HG03460 (cell line): ENCODE results near the gene SOX4.

ENCODE experiments used
- ATAC-seq: cut with Tn5 transposase; IDR thresholded peaks from one replicate; pipeline ENCODE4 v1.9.1; 2021; ENCODE audit not compliant: unreplicated experiment

Gene SOX4

GRCh38 chr6:21593927-21594415 lies 420 bp downstream of the SOX4 start:
- ATAC-seq, result peak; percentile 9

DNA sequence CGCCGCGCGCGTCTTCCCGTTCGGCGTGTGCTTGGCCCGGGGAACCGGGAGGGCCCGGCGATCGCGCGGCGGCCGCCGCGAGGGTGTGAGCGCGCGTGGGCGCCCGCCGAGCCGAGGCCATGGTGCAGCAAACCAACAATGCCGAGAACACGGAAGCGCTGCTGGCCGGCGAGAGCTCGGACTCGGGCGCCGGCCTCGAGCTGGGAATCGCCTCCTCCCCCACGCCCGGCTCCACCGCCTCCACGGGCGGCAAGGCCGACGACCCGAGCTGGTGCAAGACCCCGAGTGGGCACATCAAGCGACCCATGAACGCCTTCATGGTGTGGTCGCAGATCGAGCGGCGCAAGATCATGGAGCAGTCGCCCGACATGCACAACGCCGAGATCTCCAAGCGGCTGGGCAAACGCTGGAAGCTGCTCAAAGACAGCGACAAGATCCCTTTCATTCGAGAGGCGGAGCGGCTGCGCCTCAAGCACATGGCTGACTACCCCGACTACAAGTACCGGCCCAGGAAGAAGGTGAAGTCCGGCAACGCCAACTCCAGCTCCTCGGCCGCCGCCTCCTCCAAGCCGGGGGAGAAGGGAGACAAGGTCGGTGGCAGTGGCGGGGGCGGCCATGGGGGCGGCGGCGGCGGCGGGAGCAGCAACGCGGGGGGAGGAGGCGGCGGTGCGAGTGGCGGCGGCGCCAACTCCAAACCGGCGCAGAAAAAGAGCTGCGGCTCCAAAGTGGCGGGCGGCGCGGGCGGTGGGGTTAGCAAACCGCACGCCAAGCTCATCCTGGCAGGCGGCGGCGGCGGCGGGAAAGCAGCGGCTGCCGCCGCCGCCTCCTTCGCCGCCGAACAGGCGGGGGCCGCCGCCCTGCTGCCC lies 1.1 kb downstream of the SOX4 start:
- peak; percentile 21 for ATAC-seq

DNA sequence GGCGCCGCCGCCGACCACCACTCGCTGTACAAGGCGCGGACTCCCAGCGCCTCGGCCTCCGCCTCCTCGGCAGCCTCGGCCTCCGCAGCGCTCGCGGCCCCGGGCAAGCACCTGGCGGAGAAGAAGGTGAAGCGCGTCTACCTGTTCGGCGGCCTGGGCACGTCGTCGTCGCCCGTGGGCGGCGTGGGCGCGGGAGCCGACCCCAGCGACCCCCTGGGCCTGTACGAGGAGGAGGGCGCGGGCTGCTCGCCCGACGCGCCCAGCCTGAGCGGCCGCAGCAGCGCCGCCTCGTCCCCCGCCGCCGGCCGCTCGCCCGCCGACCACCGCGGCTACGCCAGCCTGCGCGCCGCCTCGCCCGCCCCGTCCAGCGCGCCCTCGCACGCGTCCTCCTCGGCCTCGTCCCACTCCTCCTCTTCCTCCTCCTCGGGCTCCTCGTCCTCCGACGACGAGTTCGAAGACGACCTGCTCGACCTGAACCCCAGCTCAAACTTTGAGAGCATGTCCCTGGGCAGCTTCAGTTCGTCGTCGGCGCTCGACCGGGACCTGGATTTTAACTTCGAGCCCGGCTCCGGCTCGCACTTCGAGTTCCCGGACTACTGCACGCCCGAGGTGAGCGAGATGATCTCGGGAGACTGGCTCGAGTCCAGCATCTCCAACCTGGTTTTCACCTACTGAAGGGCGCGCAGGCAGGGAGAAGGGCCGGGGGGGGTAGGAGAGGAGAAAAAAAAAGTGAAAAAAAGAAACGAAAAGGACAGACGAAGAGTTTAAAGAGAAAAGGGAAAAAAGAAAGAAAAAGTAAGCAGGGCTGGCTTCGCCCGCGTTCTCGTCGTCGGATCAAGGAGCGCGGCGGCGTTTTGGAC lies 2.0 kb downstream of the SOX4 start:
- peak; percentile 18 for ATAC-seq

GRCh38 chr6:21596145-21596948 lies 2.8 kb downstream of the SOX4 start:
- no peak for ATAC-seq

GRCh38 chr6:21596949-21597682 lies 3.6 kb downstream of the SOX4 start:
- no peak for ATAC-seq

DNA sequence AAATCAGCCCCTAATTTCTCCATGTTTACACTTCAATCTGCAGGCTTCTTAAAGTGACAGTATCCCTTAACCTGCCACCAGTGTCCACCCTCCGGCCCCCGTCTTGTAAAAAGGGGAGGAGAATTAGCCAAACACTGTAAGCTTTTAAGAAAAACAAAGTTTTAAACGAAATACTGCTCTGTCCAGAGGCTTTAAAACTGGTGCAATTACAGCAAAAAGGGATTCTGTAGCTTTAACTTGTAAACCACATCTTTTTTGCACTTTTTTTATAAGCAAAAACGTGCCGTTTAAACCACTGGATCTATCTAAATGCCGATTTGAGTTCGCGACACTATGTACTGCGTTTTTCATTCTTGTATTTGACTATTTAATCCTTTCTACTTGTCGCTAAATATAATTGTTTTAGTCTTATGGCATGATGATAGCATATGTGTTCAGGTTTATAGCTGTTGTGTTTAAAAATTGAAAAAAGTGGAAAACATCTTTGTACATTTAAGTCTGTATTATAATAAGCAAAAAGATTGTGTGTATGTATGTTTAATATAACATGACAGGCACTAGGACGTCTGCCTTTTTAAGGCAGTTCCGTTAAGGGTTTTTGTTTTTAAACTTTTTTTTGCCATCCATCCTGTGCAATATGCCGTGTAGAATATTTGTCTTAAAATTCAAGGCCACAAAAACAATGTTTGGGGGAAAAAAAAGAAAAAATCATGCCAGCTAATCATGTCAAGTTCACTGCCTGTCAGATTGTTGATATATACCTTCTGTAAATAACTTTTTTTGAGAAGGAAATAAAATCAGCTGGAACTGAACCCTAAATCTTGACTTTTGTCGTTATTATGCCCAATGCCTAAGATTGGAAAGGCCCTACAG lies 4.5 kb downstream of the SOX4 start:
- ATAC-seq, result no peak

DNA sequence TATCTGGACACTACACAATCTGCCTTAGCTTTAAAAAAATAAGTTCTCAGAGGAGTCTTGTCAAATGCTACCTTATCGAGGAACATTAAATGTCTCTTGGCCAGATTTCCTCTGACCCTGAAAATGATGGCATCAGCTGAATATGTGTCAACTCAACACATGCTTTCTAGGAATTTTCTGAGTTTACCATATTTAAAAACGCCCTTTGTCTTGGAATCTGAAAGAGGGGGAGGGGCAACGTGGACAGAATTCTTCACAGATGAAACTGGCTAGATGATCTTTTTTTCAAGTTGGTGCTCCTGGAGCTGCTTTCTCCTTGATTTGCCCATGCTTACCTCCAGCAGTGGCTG lies 5.1 kb downstream of the SOX4 start:
- no peak for ATAC-seq

- no peak for ATAC-seq
Observed at GRCh38 chr6:21599051-21599696, 5.6 kb downstream of the SOX4 start.

DNA sequence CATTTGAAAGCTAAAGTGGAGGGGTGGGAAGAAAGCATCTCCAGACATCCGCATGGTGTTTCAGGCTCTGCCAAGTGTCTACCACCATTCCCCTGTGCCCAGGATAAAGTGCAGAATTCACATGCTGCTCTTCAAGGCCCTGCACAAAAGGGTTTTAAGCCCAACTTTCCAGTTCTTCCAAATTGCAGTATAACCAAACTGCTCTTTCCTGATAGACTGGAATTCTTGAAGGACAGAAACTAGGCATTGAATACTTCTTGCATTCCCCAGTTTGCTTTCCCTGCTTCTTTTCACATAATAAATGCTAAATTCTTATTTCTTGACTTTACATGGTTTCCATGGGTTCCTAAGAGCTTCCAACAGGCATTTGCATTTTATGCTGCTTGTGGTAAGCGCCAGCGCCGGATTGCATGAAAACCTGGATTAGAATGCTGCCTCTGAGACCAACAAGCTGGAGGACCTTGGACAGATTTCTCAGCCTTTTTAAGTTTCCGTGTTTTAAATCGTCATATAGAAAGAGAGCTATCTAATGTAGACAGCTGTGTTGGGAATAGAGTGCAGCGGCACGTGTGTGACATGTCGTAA lies 7.9 kb downstream of the SOX4 start:
- ATAC-seq, result no peak

GRCh38 chr6:21601932-21602390 lies 8.4 kb downstream of the SOX4 start:
- ATAC-seq, result no peak

DNA sequence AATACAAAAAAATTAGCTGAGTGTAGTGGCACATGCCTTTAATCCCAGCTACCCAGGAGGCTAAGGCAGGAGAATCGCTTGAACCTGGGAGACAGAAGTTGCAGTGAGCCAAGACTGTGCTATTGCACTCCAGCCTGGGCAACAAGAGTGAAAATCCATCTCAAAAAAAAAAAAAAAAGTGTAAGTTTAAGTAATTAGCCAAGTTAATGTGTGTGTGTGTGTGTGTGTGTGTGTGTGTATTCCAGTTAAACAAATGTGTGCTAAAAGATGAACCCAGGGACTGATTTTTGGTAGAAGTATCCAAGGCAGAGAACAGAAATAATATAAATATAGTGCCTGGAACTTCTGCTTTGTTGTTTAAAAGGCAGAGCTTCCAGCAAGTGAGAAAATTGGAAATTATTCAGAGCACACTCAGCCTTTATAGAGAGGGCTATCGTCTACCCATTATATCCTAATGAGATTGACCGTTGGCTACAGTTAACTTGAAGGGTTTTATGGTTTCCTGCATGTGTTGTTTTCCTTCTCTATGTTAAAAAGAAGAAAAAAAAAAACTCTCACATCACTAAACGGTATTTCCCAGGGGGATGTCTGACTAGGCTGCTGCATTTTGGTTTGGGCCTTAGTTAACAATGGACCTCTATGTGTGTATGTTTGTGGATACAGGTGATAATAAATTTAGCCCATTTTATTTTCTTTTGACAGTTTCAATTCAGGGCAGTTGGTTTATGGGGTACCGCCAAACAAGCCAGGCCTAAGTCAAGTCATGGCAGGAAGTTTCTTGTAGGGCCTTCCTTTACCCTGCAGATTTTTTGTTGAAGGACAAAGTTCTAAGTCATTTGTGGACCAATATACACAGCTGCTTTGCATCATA lies 9.8 kb downstream of the SOX4 start:
- no peak for ATAC-seq

DNA sequence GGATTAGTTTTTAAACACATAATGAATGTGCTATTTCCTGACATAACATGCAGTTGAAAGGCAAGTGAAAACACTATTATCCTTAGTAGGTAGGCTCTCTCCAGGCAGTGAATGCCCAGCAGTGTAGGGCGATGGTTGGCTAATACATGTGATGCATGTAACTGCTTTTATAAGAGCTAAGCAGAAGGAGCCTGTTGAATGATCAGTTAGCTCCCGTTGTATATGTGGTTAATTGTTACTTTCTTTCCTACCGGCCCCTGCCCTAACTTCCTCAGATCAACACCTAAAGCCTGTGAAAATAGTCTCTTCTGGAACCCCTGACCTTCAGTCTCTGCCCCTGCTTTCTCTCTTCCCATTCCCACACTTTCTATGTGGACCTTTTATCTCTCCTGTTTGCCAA lies 10.5 kb downstream of the SOX4 start:
- ATAC-seq, result no peak

GRCh38 chr6:21605166-21605565 lies 11.6 kb downstream of the SOX4 start:
- ATAC-seq, result no peak

DNA sequence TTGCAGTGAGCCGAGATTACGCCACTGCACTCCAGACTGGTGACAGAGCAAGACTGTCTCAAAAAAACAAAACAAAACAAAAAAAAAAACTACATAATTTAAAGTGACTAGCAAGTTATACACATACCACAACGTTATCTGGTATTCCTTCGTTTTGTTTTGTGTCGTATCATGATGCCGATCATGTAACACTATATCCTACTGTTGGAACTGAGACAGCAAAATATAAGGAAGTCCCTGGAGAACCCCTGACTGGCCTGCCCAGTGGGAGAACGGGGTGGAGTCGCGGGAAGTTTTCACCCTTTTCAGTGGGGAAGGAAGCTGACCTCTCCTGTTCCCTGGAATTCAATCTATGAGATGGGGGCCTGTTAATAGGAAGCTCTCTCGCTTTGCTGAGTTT lies 15.1 kb downstream of the SOX4 start:
- ATAC-seq, result no peak

DNA sequence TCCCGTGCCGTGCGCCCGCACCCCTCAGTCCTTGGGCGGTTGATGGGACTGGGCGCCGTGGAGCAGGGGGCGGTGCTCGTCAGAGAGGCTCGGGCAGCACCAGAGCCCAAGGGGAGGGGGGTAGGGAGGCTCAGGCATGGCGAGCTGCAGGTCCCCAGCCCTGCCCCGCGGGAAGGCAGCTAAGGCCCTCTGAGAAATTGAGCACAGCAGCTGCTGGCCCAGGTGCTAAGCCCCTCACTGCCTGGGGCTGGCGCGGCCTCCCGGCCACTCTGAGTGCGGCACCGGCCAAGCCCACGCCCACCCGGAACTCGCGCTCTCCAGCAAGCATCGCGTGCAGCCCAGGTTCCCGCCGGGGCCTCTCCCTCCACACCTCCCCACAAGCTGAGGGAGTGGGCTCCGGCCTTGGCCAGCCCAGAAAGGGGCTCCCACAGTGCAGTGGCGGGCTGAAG lies 16.4 kb downstream of the SOX4 start:
- ATAC-seq, result no peak

DNA sequence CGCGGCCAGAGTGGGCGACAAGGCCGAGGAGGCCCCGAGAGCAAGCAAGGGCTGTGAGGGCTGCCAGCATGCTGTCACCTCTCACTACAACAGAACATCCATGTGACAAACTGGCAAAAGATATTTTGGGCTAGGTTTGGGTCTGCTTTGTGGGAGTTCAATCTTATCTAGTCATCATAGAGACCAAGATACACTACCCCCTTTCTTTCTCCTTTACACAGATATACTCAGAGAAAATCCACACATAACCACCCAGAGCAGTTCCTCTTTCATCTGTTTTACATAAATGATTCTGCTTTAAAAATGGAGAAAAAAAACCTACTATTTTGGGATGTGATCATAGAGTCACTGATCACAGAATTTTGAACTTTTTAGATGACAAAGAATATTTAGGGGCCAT lies 16.8 kb downstream of the SOX4 start:
- peak; percentile 67 for ATAC-seq

GRCh38 chr6:21611485-21611884 lies 17.9 kb downstream of the SOX4 start:
- ATAC-seq, result no peak
